Activated CD4-positive, alpha-beta T cell treated with anti-CD3 and anti-CD28 coated beads, Interleukin-2, amount 50 U/mL, for 24 hours (primary cell): Measurements from ENCODE around the gene NPHP4.

Experiments used
- DNase-seq, 2 donors: peaks; one replicate each; pipeline ENCODE4 v3.0.0-alpha.2; 2020; ENCODE audit warnings: low read depth in 1 of 2, low spot score in 1 of 2

Gene NPHP4

DNA sequence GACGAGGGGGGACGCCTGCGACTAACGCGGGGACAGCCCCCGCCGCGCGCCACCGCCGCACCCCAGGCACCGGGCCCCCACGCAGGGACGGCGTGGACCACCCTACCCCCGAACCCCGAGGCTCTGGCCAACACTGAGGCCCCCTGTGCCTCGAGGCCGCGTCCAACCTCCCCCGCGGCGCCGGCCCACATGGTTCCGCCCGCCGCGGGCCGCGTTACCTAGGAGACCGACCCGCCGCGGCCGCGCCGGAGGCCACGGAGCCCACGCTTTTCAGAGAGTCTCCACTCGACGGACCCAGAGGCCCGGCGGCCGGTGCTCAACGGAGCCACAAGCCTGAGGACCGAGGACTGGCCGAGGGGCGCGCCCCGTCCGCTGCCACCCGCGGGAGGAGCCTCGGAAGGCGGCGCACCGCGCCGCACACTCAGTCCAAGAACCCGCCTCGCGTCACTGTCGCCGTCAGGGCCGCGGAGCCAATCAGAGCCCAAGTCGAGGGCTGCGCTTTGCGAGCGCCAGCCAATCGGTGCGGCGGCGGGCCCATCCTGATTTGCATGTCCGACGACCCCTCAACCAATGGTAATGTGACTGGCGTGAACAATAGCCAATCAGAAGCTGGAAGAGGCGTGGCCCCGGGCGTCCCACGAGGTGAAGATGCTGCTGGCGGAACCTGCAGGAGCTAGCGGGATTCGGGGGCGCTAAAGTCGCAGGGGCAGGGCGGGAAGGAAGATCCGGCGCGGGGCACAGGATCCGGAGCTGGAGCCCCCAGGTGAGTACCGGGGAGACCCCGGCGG is at the start of gene NPHP4:
TSS of gene NPHP4 (minus strand) at position 400 of the 788 bp plus-strand sequence. CDS start 6,136 bp downstream, outside the sequence.
- DNase-seq = peak; percentile 96 to 100

DNA sequence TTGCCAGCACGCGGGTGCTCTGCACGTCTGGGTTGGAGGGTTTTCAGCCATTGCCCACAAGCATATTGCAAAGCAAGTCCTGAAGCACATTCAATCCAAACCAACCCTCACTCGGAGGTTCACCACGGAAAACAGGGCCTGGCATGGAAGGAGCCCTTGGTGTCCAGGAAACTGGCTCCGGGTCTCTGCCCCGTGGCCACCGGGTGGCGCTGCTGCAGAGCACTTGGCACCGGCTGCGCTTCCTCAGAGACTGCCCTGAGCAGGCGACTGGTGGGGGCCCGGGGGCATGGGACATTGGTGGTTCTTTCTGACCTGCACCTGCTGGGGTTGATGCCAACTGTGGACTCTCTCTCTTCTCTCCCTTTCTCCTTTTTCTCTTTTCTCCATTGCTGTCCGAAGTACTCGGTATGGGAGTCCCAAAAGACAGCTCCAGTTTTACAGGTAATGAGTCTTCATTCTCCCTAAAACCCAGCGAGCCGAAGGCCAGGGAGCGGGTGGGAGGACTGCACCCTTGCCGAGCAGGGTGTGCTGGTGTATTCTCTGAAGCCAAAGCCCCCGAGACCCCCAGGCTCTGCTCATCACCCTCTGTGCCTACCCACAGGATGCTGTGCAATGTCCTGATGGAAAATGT is 49.3 kb upstream of the NPHP4 start:
- no peak for DNase-seq

DNA sequence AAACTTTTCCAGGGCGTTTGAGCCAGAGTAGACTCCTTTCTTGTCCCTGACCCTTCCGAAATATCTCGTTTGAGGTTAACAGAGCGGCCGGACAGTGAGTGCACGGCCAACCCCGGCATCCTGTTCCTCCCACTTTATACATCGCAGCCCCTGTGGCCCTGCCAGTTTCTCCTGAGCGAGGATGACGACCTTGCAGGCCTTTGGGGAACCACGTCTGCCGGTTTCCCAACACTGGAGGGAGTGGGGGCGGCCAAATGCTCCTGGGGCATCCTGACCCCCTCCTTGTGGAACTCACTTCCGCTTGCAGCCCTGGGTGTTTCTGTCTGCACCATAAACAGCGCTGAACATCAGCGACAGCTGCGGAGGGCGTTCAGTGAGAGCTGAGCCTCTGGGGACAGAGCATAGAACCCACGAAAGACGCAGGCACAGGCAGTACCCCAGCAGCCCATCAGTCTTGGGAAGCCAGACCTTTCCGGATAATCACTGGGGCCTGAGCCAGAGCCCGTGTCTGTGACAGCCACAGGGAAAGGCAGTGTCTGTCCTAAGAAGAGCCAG is 48.7 kb upstream of the NPHP4 start:
- no peak for DNase-seq

DNA sequence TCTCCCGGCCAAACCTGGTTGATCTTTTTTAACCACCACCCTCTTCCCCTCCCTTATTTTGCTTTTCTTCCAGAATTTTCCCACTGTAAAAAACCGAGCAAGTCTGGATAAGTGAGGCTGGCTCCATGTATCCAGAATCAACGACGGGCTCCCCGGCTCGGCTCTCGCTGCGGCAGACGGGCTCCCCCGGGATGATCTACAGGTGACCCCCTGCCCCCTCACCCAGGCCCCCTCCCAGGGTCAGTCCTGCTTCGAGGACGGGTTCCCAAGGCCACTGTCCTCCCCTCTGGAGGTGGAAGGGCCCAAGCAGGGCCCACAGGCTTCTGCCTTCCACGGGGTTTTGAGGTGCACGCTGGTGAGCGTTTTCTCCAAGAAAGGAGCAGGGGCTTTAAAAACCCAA is 48.2 kb upstream of the NPHP4 start:
- DNase-seq = no peak

DNA sequence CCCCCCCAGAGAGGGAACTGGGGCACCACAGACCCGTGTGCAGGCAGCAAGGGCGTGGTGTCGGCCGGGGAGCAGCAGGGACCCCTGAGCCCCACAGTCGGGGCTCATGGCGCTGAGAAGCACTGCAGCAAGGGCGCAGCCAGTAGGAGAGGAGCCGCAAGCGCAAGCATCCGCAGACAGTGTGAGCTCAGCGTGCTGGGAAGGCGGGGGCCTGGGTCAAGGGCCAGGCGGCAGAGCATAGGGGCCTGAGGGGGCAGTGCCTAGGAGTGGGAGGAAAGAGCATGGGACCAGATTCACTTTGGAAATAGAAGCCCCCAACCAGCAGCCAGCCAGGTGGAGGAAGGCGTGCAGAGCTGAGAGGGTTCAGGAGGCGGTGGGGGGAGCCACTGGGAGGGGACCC is 46.8 kb upstream of the NPHP4 start:
- DNase-seq = no peak

DNA sequence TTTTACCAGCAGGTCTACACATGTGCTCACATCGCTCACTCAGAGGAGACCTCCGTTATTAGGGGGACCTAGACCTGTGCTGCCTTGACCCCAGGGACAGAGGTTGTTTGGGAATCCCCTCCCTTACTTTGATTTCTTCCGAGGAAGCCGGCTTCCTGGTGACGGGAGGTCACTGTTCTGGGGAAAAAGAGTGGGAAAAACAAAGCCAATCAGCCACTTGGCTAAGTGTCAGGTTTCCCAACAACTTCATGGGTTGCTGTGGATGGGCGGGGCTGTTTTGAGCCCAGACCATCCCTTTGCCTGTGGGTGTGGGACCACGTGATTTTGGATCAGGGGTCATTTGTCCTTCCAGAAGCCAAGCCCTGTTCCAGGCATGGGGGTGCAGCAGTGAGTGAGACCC is 46.4 kb upstream of the NPHP4 start:
- DNase-seq = no peak

DNA sequence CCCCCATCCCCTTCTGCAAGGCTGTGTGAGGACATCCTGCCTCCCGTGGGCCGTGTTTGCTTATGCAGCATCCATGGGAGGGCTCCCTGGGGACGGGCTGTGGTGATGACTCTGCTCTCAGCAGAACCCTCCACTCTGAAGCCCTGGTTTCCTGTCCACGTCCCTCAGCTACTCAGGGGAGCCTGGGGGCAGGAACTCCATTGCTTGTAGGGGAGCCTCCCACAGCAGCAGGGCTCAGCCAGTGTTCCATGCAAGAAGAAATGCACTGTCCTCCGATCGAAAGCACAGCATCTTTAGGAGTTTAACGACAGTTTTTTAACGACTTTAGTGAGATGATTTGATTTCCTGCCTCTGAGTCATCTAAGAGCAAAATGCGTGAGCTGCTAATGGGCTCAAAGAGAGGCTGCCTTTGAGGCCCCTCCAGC is 45.1 kb upstream of the NPHP4 start:
- no peak for DNase-seq

DNA sequence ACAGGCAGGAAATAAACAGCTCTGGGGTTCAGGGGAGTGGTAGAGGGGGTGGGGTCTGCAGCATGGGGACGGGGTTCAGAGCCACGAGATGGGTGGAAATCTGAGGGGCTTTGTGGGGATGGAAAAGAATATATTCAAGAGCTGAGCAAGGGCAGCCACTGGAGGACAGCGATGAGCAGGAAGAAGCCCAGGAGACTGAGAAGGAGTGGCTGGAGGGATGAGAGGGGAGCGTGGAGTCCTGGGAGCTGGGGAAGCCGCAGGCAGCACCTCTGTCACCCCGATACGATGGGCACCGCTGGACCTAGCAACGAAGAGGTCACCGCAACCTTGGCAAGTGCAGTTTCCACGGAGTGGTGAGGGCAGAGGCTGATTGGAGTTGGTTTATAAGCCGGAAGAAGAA is 43.5 kb upstream of the NPHP4 start:
- no peak for DNase-seq

DNA sequence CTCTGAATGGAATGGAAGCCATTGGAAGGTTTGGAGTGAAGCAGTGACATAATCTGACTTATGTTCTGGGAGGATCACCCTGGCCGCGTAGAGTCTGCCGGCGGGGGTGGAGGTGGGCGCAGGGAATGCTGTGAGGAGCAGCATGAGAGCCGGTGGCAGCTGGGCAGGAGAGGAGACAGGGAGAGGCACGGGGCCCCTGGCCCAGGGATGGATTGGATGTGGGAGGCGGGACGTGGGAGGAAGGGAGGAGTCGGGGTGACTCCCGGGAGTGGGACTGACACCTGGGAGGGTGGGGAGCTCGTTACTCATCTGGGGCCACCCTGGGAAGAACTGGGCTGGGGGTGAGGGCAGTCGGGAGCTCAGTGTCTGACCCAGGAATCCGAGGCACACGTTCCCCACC is 43.1 kb upstream of the NPHP4 start:
- DNase-seq = no peak

DNA sequence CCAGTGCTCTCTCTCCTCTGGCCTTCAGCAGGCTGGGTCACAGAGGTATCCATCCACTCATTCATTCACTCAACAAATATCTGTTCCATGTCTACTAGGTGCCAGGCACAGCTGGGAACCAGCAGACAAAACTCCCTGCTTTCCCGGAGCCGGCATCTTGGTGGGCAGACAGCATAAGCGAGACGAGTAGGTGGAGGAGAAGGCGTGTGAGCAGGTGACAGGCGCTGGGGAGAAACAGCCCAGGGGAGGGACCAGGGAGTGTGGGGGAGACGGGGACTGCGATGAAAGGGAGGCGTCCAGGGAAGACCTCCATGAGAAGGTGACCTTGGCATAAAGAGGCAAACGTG is 42.5 kb upstream of the NPHP4 start:
- no peak for DNase-seq

DNA sequence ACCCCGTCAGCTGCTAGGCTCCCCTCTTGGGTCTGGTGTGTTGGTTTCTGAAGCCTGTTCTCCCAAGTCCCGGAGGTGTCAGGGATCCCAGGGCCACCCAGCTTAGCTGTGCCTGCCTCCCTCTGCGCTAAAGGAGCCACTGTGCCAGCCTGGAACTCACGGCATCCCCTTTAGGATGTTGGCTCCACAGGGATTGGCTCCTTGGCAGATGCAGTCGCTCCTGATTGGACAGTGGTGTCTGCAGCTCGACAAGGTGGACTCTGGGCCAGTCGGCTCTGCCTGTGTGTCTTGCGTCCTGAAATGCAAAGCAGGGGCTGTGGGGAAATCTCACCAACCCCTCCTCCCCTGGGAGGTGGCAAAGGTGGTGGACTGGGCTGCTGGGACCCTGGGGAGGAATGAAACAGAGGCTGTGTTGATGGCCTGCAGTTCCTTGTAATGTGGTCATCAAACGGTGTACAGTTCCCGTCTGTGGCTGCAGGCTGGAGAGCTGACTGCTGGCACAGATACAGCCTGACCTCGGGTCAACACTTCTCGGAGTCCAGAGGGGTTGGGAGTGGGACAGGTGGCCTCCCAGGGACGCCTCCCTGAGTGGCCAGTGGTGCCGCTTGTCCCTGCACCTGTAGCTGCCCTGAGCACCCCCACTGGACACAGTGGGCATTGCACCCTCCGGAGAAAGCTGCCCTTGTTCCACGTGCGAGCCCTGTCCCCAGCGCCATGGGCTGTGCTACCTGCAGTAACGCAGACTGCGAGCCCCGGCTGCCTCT is 41.9 kb upstream of the NPHP4 start:
- peak in 1 of 2 donors; percentile 7 for DNase-seq

DNA sequence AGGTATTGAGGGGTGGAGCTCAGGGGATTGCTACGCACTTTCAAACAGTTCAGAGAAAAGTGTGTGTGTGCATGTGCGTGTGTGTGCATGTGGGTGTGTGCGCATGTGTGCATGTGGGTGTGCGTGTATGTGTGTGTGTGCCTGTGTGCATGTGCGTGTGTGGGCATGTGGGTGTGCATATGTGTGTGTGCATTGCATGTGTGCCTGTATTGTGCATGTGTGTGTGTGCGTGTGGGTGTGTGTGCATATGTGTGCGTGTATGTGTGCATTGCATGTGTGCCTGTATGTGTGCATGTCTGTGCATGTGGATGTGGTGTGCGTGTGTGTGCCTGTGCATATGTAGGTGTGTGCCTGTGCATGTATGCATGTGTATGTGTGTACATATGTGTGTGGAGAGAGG is 40.9 kb upstream of the NPHP4 start:
- no peak for DNase-seq

DNA sequence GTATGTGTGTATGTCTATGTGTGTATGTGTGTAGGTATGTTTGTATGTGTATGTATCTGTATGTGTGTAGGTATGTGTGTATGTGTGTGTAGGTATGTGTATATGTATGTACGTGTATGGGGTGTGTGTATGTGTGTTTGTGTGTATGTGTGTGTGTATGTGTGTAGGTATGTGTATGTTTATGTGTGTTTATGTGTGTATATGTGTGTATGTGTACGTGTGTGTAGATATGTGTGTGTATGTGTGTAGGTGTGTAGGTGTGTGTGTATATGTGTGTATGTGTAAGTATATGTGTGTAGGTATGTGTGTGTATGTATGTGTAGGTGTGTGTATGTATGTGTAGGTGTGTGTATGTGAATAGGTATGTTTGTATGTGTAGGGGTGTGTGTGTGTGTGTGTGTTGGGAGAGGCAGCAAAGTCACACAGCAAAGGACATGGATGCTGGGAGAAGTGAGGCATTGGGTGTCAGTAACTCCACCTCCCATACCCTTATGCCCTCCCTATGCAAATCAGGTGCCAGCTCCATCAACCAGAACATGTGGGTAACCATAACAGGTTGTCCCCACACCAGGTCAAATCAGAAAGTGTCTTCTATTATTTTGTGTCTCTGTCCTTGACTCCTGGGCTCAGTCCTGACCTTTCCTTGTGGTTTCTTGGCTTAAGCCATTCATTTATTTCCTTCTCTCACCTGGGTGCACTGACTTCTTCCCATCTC is 38.5 kb upstream of the NPHP4 start:
- DNase-seq = no peak

DNA sequence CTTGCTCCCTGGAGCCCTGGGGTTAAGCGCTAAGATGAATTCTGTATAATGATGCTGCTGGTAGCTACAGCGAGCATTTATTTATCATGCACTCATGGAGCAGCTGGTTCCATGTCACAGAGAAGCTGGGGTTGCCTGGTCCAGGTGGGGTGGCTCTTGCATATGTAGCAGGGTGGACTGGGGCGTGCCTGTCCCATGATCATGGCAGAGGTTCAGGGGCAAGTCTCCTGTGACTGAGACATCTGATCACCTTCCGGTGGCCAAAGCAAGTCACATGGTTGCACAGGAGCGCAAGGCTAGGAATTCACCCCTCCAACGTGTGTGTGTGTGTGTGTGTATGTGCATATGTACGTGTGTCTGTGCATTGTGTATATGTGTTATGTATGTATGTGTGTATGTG is 37.9 kb upstream of the NPHP4 start:
- DNase-seq = no peak

DNA sequence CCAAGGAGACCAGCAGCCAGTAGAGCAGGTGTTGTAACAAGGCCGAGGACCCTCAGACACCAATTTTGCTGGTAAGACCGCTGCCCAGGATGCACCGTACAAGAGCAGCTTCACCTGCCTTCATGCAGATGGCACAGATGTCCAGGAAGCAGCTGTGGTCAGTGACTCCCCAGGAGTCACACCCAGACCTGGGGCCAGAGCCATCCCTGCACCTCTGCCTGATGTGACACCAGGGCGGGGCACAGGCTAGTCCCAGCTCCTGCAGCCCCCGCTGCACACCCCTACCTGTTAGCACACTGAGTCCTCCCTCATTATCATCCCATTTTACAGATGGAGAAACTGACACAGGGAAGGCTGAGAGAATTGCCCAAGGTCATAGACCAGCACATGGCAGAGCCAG is 37.1 kb upstream of the NPHP4 start:
- no peak for DNase-seq

DNA sequence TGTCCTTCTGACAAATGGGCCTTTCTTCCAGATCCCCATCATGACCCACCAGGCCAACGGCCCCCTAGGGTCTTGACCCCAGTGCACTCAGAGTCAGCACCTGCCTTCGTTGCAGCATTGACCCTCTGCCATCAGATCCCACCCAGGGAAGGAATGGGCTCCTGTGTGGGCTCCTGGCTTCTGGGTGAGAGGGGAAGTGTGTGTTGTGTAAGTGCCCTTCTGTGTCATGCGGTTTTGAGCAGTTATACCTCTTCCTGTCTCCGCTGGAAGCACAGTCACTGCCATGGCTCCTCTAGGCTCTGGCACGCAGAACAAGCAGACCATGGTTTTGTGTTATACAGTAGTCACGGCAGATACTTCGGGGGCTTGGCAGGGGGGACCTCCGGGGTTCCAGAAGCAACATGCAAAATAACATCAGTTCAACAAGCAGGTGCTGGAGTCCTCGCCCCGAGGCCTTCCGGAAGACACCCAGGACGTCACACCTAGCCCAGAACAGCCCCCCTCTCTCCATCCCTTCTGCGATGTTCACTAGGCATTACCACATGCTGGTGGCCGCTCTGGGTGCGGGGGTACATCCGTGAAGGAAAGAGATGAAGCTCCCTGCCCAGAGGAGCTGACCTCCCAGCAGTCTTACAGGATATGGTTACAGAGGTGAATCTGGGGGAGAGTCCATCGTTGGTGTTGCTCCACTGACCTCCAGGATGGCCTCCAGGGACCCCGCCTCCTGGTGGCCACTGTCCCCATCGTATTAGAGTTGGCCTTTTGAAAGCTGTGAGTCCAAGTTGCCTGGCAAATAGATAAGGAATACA is 36.0 kb upstream of the NPHP4 start:
- peak; percentile 23 to 49 for DNase-seq

DNA sequence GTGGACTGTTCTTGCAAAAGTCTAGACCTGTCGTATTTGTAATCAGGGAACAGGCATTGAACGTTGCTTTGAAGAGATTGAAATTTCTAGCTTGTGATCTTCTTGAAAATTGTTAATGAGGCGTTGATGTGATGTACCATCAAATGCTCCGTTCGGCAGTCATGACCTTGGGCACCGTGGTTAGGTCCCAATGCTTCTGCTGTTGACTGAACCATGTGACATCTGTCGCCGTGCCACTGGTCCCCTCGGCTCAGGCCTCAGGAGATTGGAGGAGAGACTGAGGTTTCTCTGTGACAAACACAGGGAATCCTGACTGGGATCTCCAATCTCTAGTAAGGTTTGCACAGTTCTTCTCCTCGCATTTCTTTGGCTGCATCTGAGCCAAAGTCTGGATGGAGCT is 35.4 kb upstream of the NPHP4 start:
- no peak for DNase-seq

DNA sequence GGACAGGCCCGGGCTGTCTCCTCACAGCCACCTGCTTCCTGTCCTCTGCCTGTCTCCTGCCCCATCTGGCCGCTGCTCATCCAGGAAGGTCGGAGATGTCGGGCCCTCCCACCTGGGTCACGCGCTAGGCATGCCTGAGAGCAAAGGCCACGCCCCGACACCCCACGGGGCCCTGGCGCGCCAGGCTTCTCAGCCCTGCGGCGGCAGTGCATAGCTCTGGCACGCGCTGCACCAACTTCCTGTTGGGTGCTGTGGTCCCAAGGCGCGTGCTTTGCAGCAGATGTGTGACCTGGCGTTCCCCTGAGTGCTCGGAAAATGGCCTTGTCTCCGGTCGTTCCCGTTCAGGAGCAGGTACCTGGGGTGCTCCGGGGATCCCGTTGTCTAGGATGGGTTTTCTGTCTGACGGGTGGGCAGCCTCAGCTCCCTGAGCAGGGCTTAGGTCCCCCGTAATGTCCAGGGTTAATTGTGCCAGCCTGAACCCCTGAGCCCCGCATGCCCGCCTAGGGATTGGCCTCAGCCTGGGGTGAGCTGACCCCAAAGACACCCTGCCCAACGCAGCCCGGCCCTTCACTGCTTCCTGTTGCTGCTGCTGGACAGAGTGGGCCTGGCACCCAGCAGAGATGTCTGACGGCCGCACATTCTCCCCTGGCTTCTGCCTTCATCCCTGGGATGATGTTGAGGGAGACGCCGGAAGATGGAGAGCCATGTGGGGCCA is 34.0 kb upstream of the NPHP4 start:
- peak; percentile 82 to 90 for DNase-seq

DNA sequence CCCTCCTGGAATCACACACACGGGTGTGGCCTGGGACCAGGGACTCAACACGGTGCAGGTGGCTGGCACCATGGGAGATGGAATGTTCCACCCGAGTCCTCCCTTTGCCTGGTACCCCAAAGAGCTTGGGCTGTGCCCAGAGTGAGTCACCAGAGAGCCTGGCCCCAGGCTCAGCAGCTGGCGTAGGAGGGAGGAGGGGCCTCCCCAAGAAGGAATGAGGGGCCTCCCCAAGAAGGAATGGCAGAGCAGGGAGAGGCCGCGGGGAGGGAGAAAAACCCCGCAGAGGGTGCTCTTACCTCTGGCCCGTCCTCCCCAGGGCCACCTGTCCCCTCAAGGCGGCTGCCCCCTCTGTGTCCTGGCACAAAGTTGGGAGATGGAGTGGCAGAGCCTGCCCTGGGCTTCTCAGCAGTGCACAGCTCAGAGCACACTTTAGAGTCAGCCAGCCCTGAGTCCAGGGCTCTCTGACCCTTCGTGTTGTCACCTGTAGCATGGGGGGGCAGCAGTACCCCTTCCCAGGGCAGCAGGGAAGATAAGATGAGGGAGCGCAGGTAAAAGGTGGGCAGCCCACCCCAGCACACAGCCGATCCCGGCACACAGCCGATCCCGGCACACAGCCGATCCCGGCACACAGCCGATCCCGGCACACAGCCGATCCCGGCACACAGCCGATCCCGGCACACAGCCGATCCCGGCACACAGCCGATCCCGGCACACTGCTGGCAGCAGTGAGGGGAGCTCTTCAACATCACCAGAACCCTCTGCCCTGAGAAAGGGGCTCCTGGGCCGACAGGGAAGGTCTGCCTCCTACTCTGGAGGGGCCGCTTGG is 33.3 kb upstream of the NPHP4 start:
- DNase-seq = no peak
